NCI-H345 treated with DMSO at 0.1 percent for 48 hours (cell line): ENCODE results near the gene IQCH.
A peak's percentile ranks its signal among the peaks of the same experiment; 100 is the strongest.
"Not testable (repeated sequence)": the region's sequence is repeated elsewhere in the genome, so short reads cannot be mapped to it uniquely, and the experiment has no call there.

Experiments
- DNase-seq: peaks from one replicate; lab custom pipeline; 2025; ENCODE audit not compliant: unreplicated experiment; lab: John Stamatoyannopoulos, UW

IQCH gene

DNA sequence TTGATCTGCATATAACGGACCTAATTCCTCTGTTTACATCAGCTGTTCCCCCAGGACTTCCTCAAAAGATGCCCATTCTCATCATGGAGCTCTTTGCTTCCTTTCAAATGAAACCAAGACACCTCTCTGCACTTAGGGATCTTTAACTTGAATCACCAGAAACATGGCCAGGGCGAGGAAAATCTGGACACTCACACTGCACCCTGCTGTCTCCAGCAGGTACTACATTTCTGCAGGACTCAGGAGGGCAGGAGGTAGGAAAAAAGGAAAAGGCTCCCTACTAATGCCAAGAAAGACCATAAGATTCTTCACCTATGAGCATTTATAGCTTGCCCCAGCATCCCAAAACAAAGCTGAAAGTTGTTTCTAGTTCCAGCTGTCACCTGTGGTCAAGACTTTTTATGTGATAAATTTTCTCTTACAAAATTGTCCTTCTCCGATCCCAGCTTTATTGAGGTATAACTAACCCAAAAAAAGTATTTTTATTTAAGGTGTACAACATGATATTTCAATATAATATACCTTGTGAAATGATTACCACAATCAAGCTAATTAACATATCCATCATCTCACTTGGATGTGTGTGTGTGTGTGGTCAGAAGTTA is 179.0 kb downstream of the IQCH start:
- no peak for DNase-seq

- DNase-seq: not testable (repeated sequence)
These were observed 182.0 kb downstream of the IQCH start for GRCh38 chr15:67436351-67437250.

GRCh38 chr15:67444100-67444499 is 189.5 kb downstream of the IQCH start:
- DNase-seq: no peak

DNA sequence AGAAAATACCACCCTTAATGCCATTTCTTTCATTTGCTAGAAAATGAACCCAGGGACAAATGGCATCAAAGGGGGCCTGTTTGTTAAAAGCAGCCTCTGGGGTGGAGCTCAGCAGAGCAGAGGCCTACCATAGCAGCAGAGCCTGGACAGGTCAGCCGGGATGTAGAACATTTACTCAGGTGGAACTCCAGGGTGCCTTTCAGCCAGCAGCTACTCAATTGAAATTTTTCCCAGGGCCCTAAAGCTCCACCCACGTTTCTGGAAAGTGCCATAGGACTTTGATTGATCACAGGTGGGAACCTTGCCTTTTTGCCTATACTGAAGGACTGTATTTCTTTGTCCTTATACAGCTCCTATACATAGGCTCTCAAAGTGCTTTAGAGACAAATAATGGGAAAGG is 191.9 kb downstream of the IQCH start:
- no peak for DNase-seq

- not testable (repeated sequence) for DNase-seq
These were observed 193.8 kb downstream of the IQCH start for GRCh38 chr15:67448372-67448771.

DNA sequence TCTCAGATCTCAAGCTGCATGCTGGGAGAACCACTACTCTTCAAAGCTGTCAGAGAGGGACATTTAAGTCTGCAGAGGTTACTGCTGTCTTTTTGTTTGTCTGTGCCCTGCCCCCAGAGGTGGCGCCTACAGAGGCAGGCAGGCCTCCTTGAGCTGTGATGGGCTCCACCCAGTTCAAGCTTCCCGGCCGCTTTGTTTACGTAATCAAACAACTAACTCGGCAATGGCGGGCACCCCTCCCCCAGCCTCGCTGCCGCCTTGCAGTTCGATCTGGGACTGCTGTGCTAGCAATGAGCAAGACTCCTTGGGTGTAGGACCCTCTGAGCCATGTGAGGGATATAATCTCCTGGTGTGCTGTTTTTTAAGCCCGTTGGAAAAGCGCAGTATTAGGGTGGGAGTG is 199.1 kb downstream of the IQCH start:
- not testable (repeated sequence) for DNase-seq

- DNase-seq: peak; percentile 14
These were observed 202.3 kb downstream of the IQCH start for GRCh38 chr15:67456677-67457529.

DNA sequence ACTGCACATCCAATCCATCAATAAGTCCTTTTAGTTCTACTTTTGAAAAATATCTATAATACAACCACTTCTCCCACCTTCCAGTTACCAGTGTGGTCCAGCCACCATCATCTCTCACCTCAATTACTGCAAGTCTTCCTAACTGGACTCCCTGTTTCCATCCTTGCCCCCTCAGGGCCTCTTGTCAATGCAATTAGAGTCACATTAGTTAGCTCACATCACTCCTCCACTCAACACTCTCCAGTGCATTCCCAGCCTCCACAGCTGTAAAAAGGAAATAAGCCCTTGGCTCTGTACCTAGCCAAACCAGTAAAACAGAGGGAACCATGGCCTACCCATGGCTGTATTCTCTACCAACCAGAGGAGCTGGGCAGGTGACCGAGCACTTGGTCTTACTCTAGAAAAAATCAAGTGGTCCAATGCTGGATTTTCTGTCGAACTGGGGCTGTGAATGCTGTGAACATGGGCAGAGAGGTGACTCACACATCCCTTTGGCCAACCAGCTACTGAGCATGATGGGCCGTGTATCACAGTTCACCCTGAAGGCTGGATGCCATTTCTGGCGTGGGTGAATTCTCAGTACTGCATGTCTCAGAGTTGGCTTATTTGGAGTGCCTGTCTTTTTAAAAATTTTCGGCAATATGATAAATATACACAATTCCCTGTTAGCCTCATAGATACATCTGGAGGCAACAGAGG is 203.9 kb downstream of the IQCH start:
- DNase-seq: no peak

DNA sequence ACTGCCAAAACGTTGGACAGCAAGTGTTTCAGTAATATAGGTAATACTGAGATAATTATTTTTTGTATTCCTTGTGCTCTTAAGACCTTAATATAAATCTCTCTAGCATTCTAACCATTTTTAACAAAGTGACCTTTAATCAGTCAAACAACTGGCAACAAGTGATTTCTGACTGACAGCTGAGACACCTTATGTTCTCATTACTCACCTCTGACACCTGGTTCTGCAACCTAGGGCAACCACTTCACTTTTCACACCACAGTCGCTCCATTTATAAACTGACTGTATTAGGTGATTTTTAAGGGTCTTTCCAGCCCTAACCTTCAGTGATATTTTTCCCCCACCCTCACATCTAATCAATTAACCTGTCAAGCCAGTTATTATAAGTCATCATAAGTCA is 205.9 kb downstream of the IQCH start:
- DNase-seq: no peak

GRCh38 chr15:67461735-67462134 is 207.1 kb downstream of the IQCH start:
- no peak for DNase-seq

- DNase-seq: no peak
These were observed 208.3 kb downstream of the IQCH start for GRCh38 chr15:67462875-67463274.

DNA sequence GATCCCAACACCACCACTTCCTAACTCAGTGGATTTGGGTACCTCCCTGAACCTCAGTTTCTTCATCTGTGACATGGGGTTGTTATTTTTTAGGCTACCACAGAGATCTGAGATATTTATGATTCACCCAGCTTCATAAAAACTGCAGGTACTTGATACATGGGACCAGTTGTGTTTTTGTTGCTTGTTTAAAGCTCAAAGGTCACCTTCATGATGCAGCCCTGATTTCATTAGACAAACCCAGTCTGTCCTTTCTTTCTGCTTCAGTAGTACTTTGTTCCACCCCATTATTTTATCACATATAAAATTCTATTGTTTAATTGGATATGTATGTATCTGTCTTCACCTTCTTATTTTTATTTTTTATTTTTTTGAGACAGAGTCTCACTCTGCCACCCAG is 208.9 kb downstream of the IQCH start:
- no peak for DNase-seq

DNA sequence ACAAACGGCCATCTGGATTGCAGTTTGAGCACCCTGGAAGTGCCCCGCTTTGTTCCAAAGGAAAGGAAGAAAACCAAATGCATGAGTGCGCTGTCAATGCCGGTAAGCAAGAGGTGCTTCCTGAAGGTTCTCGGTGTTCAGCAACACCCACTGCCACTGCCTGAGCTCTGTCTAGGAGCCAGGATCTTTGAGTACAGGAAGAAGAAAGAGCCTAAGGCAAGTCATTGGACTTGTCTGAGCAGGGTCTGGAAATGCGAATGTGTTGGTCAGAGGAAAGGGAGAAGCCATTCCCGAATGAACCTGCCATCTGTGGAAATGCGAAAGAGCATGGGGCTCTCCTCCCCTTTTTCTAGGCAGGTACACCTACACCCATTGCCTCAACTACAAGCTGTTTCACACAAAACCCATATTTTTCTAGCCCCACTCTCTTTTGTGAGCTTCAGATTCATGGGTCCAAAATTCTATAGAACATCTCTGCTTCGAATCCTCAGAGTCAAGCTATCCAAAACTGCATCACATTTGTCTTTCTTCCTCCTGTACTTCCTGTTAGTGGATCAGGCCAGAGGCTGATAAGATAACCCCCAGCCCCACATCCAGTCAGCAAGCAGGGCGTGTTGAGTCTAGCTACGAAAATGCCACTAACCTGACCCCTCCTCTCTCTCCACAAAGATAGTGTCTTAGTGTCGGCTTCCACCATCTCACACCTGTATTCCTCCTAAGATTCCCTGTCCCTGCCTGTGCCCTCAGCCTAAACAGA is 210.8 kb downstream of the IQCH start:
- no peak for DNase-seq

GRCh38 chr15:67468416-67468815 is 213.8 kb downstream of the IQCH start:
- no peak for DNase-seq

- DNase-seq: no peak
These were observed 215.1 kb downstream of the IQCH start for GRCh38 chr15:67469680-67470079.

GRCh38 chr15:67472957-67473356 is 218.4 kb downstream of the IQCH start:
- DNase-seq: no peak

- no peak for DNase-seq
These were observed 220.0 kb downstream of the IQCH start for GRCh38 chr15:67474405-67475110.

- DNase-seq: no peak
These were observed 225.4 kb downstream of the IQCH start for GRCh38 chr15:67479781-67480505.

DNA sequence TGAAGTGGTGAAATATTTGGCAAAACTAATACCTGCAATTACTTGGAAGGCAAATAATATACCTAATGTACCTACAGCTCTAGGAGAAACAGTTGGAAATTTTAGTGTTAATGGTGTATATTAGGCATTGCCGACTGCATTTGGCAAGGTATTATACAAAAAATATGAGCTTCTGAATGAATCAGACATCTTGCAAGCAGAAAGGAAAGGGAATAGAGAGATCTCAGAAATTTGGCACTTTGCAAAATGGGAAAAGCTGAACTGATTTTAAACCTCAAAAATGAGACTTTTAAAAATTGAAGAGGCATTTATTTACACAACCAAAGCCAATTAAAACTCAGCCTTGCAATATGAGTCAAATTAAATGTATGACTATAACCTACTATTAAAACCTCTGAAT is 226.2 kb downstream of the IQCH start:
- no peak for DNase-seq
